PC-3 (cell line): ENCODE results near the gene DDX19B.

Experiments used
- CTCF ChIP-seq: fragments of 300-600 bp; sonication (generic); conservative IDR thresholded peaks from 2 replicates; pipeline ENCODE4 v1.5.1; 2017; ENCODE audit warnings: antibody characterized with exemption, low read depth, mild to moderate bottlenecking, low read length
- EZH2 ChIP-seq: fragments of 300-600 bp; sonication (generic); IDR thresholded peaks from one replicate; pipeline ENCODE4 v1.6.1; 2017; ENCODE audit warnings: antibody characterized with exemption, mild to moderate bottlenecking, low read length; ENCODE audit not compliant: unreplicated experiment
- EZH2phosphoT487 ChIP-seq: fragments of 300-600 bp; sonication (generic); IDR thresholded peaks from 2 replicates; pipeline ENCODE4 v1.6.1; 2018; ENCODE audit warnings: mild to moderate bottlenecking, antibody characterized with exemption, low read length, borderline replicate concordance

GRCh38 chr16:70378869-70379493 lies 80.0 kb downstream of the DDX19B start:
- TF ChIP-seq CTCF (no peak), EZH2 (no peak), EZH2phosphoT487 (no peak)
